Activated CD4-positive, alpha-beta T cell treated with anti-CD3 and anti-CD28 coated beads, Interleukin-2, amount 50 U/mL, for 4 hours (primary cell): ENCODE results near the gene ARHGEF5.
"Not testable (repeated sequence)": the region's sequence is repeated elsewhere in the genome, so short reads cannot be mapped to it uniquely, and the experiment has no call there.

ENCODE experiments used
- DNase-seq, 2 experiments: peaks; one replicate each; pipeline ENCODE4 v3.0.0-alpha.2; 2020

ARHGEF5 gene

DNA sequence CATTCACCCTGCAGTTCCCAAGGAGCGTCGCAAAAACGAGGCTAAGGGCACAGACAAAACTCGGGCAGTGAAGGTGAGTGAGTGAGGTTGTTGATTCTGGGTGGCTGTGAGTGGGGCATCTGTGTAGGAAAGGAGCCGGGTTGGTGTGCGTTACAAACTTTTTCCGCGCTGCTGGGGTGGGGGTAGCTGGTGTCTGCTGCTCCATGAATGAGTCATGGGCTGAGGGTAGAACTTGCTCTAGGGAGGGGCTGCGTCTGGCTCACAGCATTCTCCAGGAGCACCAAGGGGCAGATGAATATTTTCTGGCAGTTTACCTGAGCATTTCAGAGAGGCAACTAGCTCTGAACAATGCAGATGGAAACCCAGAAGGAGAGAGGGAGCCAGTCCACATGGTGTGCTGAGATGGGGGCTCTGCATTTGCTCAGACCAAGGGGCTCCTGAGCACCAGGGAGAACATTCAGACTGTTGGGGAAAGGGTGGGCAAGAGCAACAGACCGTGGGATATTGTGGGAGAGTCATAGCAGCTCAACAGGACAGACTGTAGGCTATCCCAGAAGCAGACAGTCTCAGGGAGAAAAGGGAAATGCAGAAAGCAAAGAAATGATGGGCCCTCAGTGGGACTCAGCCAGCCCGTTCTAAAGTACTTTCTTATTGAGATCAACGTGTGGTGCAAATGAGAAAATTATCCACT is 29.5 kb downstream of the ARHGEF5 start:
- peak; percentile 41 to 49 for DNase-seq

DNA sequence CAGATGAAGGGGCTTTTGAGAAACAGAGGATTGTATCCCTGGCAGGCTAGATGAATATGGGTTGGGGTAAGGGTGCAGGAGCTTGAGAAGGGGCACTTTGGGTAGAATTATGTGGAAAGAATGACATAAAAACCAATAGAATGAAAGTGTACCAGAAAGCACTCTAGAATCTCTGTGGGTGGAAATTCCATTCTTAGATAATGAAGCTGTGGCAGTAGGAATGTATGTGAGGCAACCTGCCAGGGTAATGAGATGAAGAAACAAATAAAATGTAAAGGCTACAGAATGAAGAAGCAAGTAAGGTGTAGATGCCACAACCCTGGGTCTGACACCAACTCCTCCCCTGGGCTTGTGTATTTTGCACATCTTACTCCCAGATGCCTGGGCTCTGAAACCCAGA is 31.5 kb downstream of the ARHGEF5 start:
- DNase-seq: no peak

DNA sequence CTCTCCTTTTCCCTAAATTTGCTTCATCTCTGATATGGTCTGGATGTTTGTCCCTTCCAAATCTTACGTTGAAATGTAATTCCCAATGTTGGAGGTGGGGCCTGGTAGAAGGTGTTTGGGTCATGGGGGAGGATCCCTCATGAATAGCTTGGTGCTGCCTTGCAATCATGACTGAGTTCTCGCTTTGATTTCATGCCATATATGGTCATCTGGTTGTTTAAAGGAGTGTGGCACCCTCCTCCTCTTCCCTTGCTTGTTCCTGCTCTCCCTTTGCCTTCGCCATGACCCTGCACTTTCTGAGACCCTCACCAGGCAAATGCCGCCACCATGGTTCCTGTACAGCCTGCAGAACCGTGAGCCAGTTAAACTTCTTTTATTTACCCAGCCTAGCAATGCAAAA is 33.7 kb downstream of the ARHGEF5 start:
- no peak for DNase-seq

DNA sequence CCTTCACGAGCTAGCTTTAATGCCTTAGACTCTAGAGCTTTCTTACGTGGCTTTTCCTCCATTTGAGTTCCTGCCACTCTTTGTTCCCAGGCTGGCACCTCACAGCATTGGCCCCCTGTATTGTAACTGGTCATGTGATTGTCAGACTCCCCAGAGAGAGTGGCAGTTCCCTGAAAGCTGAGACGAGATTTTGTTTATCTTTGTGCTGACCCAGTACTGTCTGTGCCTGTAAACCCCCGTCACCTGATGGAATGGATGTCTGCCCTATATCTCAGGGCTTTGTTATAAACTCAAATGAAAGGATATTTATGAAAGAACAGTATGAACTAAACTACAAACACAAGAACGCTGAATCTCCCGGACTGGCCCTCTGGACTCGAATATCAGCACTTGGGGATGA is 35.3 kb downstream of the ARHGEF5 start:
- DNase-seq: no peak

DNA sequence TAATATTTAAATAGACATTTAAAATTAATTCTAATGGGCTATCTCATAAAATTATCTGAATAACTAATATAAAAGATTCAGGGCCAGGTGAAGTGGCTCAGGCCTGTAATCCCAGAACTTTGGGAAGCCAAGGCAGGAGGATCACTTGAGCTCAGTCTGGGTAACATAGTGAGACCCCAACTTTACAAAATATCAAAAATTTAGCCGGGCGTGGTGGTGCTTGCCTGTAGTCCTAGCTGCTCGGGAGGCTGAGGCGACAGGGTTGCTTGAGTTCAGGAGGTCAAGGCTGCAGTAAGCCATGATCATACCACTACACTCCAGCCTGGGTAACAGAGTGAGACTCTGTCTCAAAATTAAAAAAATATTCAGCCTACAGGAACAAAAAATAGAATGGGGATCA is 35.8 kb downstream of the ARHGEF5 start:
- no peak for DNase-seq

DNA sequence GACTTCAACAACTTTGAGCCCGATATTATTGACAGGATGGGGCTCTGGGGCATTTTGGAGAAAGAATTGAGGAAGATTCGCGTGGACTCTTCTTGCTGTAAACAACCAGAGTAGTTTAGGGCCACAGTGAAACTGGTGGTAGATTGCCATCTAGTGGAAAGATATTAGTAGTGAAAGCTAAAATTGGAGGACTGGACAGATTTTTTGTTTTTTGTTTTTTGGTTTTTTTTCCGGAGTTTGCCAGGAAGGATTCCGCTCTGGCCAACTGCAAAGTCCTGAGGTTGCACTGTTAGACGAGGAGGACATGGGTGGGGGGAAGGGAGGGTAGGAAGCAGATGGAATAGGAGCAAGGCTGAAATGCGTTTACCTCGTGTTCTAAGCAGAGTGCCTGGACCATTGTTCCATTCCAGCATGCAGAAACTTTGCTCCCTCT is 36.6 kb downstream of the ARHGEF5 start:
- DNase-seq: no peak

DNA sequence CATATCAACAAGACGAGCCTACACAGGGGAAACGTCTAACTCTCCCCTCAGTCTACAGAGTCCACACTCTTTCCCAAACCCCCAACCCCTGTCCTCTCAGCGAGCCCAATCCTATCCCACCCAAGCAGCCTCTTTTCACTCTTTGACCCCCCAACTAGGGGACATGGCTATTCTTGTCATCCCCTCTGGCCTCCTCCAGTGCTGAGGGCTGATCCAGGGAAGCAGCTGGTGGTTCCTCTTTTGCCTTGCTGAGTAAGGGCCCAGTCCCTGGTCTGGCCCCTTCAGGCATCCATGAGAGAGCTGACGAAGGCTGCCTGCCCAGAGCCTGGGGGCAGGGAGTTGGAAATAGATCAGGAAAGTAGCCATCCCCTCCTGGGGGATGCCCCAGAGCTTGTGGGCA is 41.9 kb downstream of the ARHGEF5 start:
- DNase-seq: no peak

DNA sequence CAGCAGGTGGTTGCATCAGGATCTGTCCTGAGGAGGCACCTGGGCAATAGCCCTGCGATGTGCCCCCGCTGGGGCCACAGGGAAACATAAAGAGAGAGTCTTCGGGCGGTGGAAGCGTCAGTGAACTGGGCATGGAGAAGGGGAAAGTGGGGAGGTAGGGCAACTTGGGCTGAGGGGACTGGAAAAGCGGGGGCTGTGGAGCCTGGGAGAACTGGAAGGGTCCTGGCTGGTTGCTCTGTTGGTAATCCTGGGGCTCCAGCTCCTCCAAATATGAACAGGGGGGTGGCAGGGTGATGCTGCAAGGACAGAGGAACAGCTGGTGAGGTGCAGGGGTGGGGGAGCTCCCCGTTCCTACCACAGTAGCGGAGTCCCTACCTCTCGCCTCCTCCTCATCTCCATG is 43.1 kb downstream of the ARHGEF5 start:
- no peak for DNase-seq

DNA sequence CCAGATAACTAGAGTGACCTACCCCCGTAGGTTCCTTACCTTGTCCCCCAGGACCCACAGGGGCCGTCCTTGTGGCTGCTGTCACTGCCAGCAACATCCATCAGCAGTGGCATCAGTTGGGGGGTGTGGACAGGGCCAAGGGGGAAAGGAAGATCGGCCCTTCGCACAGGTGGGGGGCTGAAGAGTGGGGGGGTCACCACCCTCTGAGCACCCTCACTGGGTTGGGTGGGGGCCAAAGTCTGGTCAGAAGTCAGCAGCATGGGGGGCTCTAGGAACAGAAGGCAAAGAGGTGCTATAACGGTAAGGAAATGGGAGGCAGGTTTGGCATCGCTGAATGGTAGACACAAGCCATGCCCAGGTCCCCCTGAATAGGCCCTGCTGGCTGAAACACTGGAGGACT is 43.7 kb downstream of the ARHGEF5 start:
- DNase-seq: no peak

DNA sequence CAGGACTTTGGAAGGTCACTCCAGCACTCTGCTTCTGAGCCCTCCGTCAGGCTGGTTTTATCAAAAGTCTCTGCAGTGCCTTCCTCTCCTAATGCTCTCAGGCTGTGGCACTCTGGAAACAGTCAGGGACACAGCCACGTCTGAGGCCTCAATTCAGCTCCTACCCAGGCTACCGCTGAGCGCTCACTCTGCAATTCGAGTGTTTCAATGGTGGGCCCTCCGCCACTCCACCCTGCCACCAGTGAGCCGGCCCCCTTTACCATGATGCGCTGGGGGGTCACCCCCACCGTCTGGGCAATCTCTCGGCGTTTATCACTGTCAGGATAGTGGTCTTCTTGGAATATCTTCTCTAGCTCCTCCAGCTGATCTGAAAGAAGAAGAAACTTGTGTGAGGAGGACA is 44.7 kb downstream of the ARHGEF5 start:
- DNase-seq: no peak

DNA sequence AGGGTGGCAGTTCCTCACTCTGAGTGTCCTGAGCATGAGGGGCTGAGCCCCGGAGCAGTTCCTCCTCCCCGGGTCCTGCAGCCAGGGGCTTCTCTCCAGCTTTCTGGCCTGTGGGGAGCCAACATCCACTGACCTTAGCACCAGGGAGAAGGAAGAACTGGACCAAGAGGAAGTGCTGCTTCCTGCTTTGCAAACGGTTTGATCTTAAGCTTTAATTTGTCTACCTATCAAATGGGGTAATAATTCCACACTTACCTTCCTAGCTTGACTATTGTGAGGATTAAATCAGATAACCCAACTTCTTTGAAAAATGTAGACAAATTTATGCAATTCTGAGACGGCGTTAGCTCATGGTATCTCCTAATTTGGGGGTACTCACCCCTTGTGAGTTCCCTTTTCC is 46.3 kb downstream of the ARHGEF5 start:
- no peak for DNase-seq

DNA sequence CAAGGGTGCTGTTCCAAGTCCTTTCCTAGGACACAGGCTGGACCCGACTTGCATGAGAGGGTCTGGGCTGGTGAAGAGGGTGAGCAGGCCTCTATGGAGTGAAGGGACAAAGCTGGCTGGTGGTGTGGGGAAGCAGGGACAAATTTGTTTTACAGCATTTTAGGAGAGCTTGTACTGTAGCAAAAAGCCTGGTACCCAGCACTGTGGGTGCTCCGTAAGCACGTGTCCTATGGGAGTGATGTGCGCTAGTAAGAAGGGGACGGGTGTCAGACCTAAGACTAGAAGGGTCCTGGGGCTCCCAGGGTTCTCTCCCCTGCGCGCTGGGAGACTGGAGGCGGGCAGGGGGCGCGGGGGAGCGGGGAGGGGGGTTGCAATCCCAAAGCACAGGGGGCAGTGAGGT is 47.9 kb downstream of the ARHGEF5 start:
- no peak for DNase-seq

DNA sequence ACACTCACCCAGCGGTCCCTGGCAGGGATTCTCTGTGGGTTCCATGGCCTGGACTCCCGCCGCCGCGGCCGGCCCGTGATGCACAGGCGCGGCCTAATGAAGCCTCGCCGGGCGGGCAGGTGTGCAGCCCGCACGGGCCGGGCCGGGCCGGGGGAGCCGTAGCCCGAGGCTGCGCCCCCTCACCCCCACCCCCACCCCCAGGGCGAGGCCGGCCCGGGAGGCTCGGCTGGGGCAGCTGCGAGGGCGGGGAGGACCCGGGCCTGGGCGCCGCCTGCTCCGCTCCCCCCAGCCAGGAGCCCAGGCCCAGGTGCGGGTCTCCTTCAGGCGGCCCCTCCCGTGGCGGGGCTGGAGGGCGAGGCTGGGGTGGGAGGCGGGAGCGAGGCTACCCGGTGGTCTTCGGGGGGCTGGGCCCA is 48.5 kb downstream of the ARHGEF5 start, which contains the start of gene NOBOX:
NOBOX (minus strand) TSS at position 45 of the 413 bp plus-strand sequence.
- DNase-seq: no peak

DNA sequence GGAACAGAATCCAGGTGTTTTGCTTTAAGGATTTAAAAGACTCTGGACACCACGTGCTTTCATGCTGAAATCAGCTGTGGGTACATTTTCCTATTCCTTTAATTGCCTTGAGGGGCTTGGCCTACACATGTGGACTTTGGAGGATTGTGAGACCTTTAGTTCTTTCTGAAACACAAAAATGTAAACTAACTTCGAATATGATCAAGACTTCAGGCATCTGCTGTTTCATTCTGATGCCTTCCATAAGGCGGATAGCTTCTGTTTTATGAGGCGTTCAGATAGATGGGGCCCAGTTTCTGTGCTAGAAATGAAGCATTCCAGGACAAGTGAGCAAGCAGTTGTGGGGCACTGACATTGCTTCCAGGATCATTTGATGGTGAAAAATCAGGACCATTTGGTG is 49.7 kb downstream of the ARHGEF5 start:
- DNase-seq: no peak

DNA sequence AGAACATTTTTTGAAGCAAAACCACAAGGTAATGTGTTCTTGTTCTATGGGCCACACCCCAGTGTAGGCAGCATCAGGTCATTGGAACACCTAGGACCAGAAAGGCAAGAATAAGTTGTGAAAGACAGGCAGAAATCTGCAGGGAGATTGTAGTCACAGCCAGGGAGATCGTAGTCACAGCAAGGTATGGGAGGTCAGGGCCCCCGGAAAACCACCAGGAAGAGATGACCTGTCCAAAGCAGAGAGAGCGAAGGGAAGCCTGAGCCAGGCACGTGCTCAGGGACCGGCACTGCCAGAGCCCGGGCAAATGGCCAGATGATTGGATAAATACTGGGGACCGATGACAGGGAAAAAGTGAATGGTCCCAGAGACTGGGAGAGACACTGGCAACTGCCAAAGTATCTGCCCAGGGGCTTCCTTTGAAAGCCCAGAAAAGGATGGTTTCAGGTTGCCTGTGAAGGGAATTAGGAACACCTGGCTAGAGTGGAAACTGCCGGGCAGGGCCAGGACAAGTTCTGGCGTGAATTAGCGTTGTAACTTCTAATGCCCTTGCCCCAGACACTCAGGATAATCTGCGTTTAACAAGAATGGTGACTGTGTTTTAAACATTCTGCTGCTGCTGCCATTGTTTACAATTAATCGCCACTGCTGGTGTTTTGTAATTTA is 52.2 kb downstream of the ARHGEF5 start:
- DNase-seq: no peak

DNA sequence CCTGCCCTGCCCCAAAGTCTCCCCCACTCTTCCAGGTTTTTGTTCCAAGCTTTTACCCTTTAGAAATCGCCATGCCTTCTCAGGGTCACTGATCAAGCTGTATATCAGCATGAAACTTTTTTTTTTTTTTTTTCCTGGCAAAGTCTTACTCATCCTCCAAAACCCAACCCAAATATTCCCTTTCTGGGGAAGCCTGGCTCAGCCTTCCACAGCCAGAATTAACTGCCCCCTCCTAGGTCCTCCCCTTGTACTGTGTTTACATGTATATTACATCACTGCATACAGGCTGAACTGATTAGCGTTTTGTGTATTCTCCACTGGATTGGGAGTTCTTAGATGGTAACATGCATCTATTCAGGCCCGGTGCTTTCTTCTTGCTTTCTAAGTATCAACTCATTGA is 52.9 kb downstream of the ARHGEF5 start:
- no peak for DNase-seq

DNA sequence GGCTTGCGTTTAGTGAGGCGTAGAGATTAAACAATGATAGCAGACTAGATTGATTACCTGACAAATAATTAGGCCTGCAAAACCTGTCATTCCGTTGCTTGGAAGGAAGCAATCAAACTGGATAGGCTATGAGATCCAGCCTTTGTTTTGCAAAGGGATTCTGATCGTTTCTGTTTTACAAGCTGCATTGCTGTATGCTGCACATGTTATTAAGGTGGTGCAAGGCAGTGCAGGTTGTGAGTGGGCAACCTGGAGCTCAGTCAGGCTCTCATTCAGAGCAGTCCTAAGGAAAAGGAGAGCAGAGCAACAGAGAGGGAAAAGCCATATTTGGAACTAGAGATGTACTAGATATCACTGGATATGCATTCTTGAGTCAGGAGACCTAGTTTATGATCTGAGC is 55.2 kb downstream of the ARHGEF5 start:
- no peak for DNase-seq

DNA sequence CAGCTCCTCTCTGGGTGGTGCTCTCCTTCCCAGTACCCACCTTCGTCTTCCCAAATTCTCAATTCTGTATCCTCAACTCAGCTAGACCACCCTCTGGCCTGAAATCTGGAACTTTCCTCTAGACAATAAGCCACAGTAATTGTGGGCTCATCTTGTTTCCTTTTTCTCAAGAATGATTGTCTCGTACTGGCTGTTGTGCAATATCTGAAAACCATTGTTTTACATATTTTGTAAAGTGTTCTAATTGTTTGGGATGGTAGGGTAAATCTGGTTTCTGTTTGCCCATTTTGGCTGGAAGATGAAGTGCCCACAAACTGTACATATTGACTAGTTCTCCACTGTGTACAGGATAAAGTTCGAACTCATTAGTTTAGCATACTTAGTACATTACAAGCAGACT is 59.6 kb downstream of the ARHGEF5 start:
- no peak for DNase-seq

DNA sequence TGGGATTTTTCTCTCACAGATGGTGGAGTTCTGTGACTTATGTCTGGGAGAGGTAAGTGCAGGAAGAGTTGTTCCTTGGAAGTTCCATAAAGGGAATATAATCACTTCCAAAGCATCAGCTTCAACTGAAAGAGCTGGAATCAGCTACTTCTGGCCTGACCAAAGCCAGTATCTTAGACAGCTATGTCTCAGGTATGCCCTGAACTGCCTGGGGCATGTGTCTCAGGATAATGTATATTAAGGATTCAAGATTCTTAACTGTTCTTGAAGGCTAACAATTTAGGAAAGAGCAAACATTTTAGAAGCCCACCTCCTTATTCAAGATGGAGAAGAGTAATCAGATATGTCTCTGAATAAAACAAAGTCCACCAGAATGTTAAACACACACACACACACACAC is 60.7 kb downstream of the ARHGEF5 start:
- DNase-seq: no peak

DNA sequence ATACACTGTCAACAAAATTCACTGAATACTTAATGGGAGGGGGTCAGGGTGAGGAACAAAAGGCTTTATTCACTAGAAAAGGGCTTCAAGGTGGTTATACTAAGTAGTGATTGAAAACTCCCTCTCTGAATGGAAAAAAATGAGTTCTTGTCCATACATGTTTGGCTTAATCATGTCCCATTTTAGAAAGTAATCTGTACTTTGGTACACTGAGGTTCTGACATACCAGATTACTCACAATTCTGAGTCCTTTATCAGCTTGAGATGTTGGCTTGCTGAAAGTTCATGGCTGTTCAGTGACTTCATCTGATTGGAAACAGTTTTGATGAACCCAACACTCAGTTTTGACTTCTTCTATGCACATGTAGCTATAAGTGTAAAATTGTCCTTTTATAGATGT is 61.1 kb downstream of the ARHGEF5 start:
- no peak for DNase-seq

DNA sequence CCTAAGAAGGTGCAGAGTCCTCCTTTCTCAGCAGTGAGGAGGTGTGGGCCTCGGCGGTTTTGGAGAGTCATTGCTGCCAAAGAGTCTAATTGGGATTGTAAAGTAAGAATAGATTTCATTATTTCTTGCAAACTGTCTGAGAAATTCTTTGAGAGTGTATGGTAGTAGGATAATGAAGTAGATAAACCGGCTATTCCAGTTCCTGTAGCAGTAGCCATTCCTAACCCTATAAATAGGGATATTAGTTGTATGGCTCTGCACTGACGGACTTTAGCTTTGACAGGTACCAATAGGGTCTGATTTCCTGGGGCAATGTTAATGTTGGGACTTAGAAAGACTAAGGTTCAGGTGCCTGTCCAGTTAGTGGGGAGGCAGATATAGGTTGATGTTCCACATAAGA is 63.7 kb downstream of the ARHGEF5 start:
- not testable (repeated sequence) for DNase-seq

DNA sequence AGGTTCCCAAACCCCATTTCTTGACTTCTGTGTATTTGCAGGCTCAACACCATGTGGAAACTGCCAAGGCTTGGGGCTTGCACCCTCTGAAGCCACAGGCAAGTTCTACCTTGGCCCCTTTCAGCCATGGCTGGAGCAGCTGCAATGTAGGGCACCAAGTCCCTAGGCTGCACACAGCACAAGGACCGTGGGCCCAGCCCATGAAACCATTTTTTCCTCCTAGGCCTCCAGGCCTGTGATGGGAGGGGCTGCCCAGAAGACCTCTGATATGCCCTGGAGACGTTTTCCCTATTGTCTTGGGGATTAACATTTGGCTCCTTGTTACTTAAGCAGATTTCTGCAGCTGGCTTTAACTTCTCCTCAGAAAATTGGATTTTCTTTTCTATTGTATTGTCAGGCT is 72.3 kb downstream of the ARHGEF5 start:
- not testable (repeated sequence) for DNase-seq

DNA sequence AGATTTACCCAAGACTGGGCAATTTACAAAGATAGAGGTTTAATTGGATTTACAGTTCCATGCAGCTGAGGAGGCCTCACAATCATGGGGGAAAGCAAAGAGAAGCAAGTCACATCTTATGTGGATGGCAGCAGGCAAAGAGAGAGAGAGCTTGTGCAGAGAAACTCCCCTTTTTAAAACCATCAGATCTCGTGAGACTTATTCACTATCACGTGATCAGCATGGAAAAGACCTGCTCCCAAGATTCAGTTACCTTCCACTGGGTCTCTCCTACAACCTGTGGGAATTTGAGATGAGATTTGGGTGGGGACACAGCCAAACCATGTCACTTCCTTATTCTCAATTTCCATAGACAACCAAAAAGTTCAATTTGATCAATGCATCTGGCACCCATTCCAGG is 73.2 kb downstream of the ARHGEF5 start:
- DNase-seq: no peak
